Activated CD4-positive, alpha-beta T cell treated with anti-CD3 and anti-CD28 coated beads, Interleukin-10, Interleukin-2, amounts not matched to agents 100 ng/mL and 50 ng/mL, durations not matched to agents 16 hours and 8 hours (primary cell): ENCODE measurements around the gene CCDC196.

Experiments used
- DNase-seq: peaks from one replicate; pipeline ENCODE4 v3.0.0-alpha.2; 2020

Gene CCDC196

GRCh38 chr14:66485910-66486421 lies at the start of gene CCDC196:
TSS of gene CCDC196 (plus strand) at chr14:66486371. CDS start at chr14:66486503, 132 bp downstream.
- DNase-seq = no peak

GRCh38 chr14:66440801-66441200 lies 45.4 kb upstream of the CCDC196 start:
- no peak for DNase-seq

GRCh38 chr14:66442953-66443571 lies 43.1 kb upstream of the CCDC196 start:
- DNase-seq = no peak

- DNase-seq = no peak
Measured at GRCh38 chr14:66443785-66444184, 42.4 kb upstream of the CCDC196 start.

GRCh38 chr14:66444271-66444927 lies 41.8 kb upstream of the CCDC196 start:
- DNase-seq = no peak

GRCh38 chr14:66445936-66446335 lies 40.2 kb upstream of the CCDC196 start:
- DNase-seq = no peak

- no peak for DNase-seq
Measured at GRCh38 chr14:66453469-66453868, 32.7 kb upstream of the CCDC196 start.

GRCh38 chr14:66459603-66460002 lies 26.6 kb upstream of the CCDC196 start:
- DNase-seq = no peak

- no peak for DNase-seq
Measured at GRCh38 chr14:66464261-66464660, 21.9 kb upstream of the CCDC196 start.

- DNase-seq = no peak
Measured at GRCh38 chr14:66468778-66469367, 17.3 kb upstream of the CCDC196 start.

- DNase-seq = no peak
Measured at GRCh38 chr14:66471584-66471983, 14.6 kb upstream of the CCDC196 start.

- DNase-seq = no peak
Measured at GRCh38 chr14:66472251-66472650, 13.9 kb upstream of the CCDC196 start.

GRCh38 chr14:66473223-66473622 lies 12.9 kb upstream of the CCDC196 start:
- no peak for DNase-seq

GRCh38 chr14:66476964-66477363 lies 9.2 kb upstream of the CCDC196 start:
- no peak for DNase-seq

GRCh38 chr14:66477567-66477966 lies 8.6 kb upstream of the CCDC196 start:
- DNase-seq = no peak

GRCh38 chr14:66482873-66483272 lies 3.3 kb upstream of the CCDC196 start:
- DNase-seq = no peak

- DNase-seq = no peak
Measured at GRCh38 chr14:66483322-66483721, 2.8 kb upstream of the CCDC196 start.

GRCh38 chr14:66485029-66485428 lies 1.1 kb upstream of the CCDC196 start:
- DNase-seq = no peak

GRCh38 chr14:66487164-66487563 lies 993 bp downstream of the CCDC196 start:
- DNase-seq = no peak

- DNase-seq = no peak
Measured at GRCh38 chr14:66490143-66491111, 4.3 kb downstream of the CCDC196 start.

- DNase-seq = no peak
Measured at GRCh38 chr14:66493750-66494149, 7.6 kb downstream of the CCDC196 start.

GRCh38 chr14:66495218-66496098 lies 9.3 kb downstream of the CCDC196 start:
- DNase-seq = peak; percentile 52
